Psoas muscle (tissue), 8 donors: ENCODE data around the gene SLAMF1. TPM values are rescaled to one million over a fixed set of nuclear protein-coding genes. Genes with fewer than 3 reads are reported as not detected.

Experiments
- ATAC-seq, 4 donors: fragments of 200-7000 bp; cut with Tn5 transposase; one replicate each; pipeline ENCODE4 v1.9.1; 2020; ENCODE audit warnings: moderate library complexity in 3 of 4, mild to moderate bottlenecking in 2 of 4
- DNase-seq, 2 donors: peaks; one replicate each; pipeline ENCODE4 v3.0.0-alpha.2; 2020
- H3K27ac ChIP-seq: fragments of 200-600 bp; one replicate; pipeline ENCODE4 v1.8.0; 2022
- H3K27me3 ChIP-seq, 3 donors: fragments of 200-600 bp in 1 of 3; one replicate each; pipeline versions ENCODE4 v1.6.1 to v1.8.0; 2013 to 2022; ENCODE audit warnings: low read length in 2 of 3, mild to moderate bottlenecking in 2 of 3, moderate library complexity in 1 of 3; ENCODE audit not compliant: insufficient read depth in 3 of 3
- H3K36me3 ChIP-seq, 2 donors: fragments of 200-600 bp in 1 of 2; one replicate each; pipeline versions ENCODE4 v1.6.1 to v1.8.0; 2013 to 2022; ENCODE audit warnings: low read depth in 1 of 2, mild to moderate bottlenecking in 1 of 2, moderate library complexity in 1 of 2; ENCODE audit not compliant: insufficient read depth in 1 of 2
- H3K4me1 ChIP-seq: fragments of 200-600 bp; one replicate; pipeline ENCODE4 v1.8.0; 2022
- H3K4me3 ChIP-seq: fragments of 200-600 bp; one replicate; pipeline ENCODE4 v1.8.0; 2022; ENCODE audit warnings: mild to moderate bottlenecking
- H3K9me3 ChIP-seq: fragments of 200-600 bp; one replicate; pipeline ENCODE4 v1.8.0; 2022
- CTCF ChIP-seq: fragments of 200-600 bp; IDR thresholded peaks from one replicate; pipeline ENCODE4 v1.8.0; 2022; ENCODE audit warnings: antibody characterized with exemption
- WGBS, 3 donors: extraction: QIAGEN DNeasy Blood & Tissue Kit; methylation state at CpG; one replicate each; pipeline versions ENCODE4 v1.1.6 to v1.1.7; 2013; 5-methylcytosine and 5-hydroxymethylcytosine counted together
- intact Hi-C, 2 donors: fragments of 100-400 bp; cut with DNase I; formaldehyde crosslinking; loops; one replicate each; pipeline versions ENCODE4 v1.11.0 to v1.14.2; 2022
- polyA plus RNA-seq, 3 donors: library from polyadenylated mRNA; stranded (reverse); fragments of 200-250 nt; gene quantifications; one replicate each; pipeline ENCODE4 v1.2.3, GENCODE V29; 2013
- total RNA-seq, 4 donors: library from RNA; stranded (reverse); fragmentation: NEBNext Ultra II Directional in 2 of 4; extraction: Animal tissue kit (Norgen Biotek cat#: 25700) in 2 of 4; gene quantifications; one replicate each; pipeline versions ENCODE4 v1.2.1 to v1.2.4, GENCODE V29; 2021 to 2023
- donor health status: healthy with polysubstance abuse.
- donor health status: DM: no; HTN: no; CAD: no; lungs with moderate emphysema.
- donor health status: Bipolar disorder and iron deficiency.
- donor health status: healthy.
- donor health status: DM: yes; HTN: yes; CAD: no.
- donor health status: DM: no; HTN: no; CAD: no.
- donor health status: DM: no; HTN: no; CAD: no.
- donor health status: DM: yes; HTN: yes; CAD: no.

The SLAMF1 gene
- total and polyA plus RNA-seq, 7 donors, result 0.03 to 0.30 (median 0.08) TPM

- Histone ChIP-seq H3K36me3 (no peaks in the 10 kb centered on the region), H3K4me3 (no peak overlapping the region), H3K4me1 (no peaks in the 10 kb centered on the region), H3K9me3 (no peaks in the 10 kb centered on the region), H3K27me3 (no peaks in the 10 kb centered on the region), H3K27ac (no peak overlapping the region)
- intact Hi-C loops, result no loop called here
- 77 to 83% (median 82%) methylated on average over 8 of the region's 8 CpGs for WGBS, 3 donors
- TF ChIP-seq CTCF, result no peak
- no peak for DNase-seq
- ATAC-seq, result no peak
Observed at GRCh38 chr1:160641323-160642280, 5.2 kb downstream of the SLAMF1 start.

GRCh38 chr1:160640359-160641123 is 6.3 kb downstream of the SLAMF1 start:
- no peak overlapping the region for H3K4me3 ChIP-seq
- intact Hi-C loops, result no loop called here
- no peak overlapping the region for H3K27ac ChIP-seq
- 93 to 97% (median 93%) methylated on average over 2 of the region's 2 CpGs for WGBS, 3 donors
- H3K27me3 ChIP-seq, result no peaks in the 10 kb centered on the region
- no peak for ATAC-seq
- no peaks in the 10 kb centered on the region for H3K9me3 ChIP-seq
- no peaks in the 10 kb centered on the region for H3K36me3 ChIP-seq
- no peak for TF ChIP-seq CTCF
- no peak for DNase-seq
- H3K4me1 ChIP-seq, result no peaks in the 10 kb centered on the region

- ATAC-seq (no peak), DNase-seq (no peak)
- Histone ChIP-seq H3K4me3 (no peak overlapping the region), H3K36me3 (no peaks in the 10 kb centered on the region), H3K27me3 (no peaks in the 10 kb centered on the region), H3K4me1 (no peaks in the 10 kb centered on the region), H3K9me3 (no peaks in the 10 kb centered on the region), H3K27ac (no peak overlapping the region)
- no peak for TF ChIP-seq CTCF
- intact Hi-C loops, result no loop called here
- WGBS, 3 donors, result 27 to 40% (median 33%) methylated on average over 3 of the region's 3 CpGs
Observed at GRCh38 chr1:160639652-160640051, 7.2 kb downstream of the SLAMF1 start.

GRCh38 chr1:160638926-160639325 is 7.9 kb downstream of the SLAMF1 start:
- H3K4me1 ChIP-seq, result no peaks in the 10 kb centered on the region
- DNase-seq (no peak), ATAC-seq (no peak)
- no peaks in the 10 kb centered on the region for H3K36me3 ChIP-seq
- no peaks in the 10 kb centered on the region for H3K27me3 ChIP-seq
- H3K4me3 ChIP-seq, result no peak overlapping the region
- 90 to 94% (median 93%) methylated on average over 6 of the region's 6 CpGs for WGBS, 3 donors
- TF ChIP-seq CTCF, result no peak
- intact Hi-C loops, result no loop called here
- H3K27ac ChIP-seq, result no peak overlapping the region
- H3K9me3 ChIP-seq, result no peaks in the 10 kb centered on the region
